B cell (primary cell): ENCODE measurements around the gene HECTD1.

Experiments
- CTCF ChIP-seq: fragments of 200-600 bp; IDR thresholded peaks from one replicate; pipeline ENCODE4 v1.8.0; 2022; ENCODE audit warnings: antibody characterized with exemption, mild to moderate bottlenecking
- EZH2 ChIP-seq: IDR thresholded peaks from 2 replicates; pipeline ENCODE4 v1.6.1; 2012; ENCODE audit warnings: borderline replicate concordance, low read depth, mild to moderate bottlenecking, moderate library complexity, low read length; ENCODE audit not compliant: insufficient read depth, poor library complexity, severe bottlenecking

GRCh38 chr14:31230573-31230958 is 23.0 kb upstream of the HECTD1 start:
- no peak for TF ChIP-seq CTCF
- no peak for TF ChIP-seq EZH2
